ENCODE data around the gene OR4K15. TPM values are rescaled to one million over a fixed set of nuclear protein-coding genes. Genes with fewer than 3 reads are reported as not detected.

OR4K15 gene
- total RNA-seq, 1 experiment from 2014 or later, result not detected

- DNase-seq, result no peak
- no peaks in the 10 kb centered on the region for H3K4me1 ChIP-seq (ENCODE audit: low read length)
- no peak within 1 kb of the TSS for H3K4me2 ChIP-seq (ENCODE audit: low read depth, low read length, poor library complexity, severe bottlenecking)
- no peaks in the 10 kb centered on the region for H3K79me2 ChIP-seq (ENCODE audit: low read length)
- peaks cover 18% of the 10 kb centered on the region for H3K9me3 ChIP-seq (ENCODE audit: low read length)
- H3K9ac ChIP-seq (ENCODE audit: low read length), result no peak within 1 kb of the TSS
- no peaks in the 10 kb centered on the region for H3K36me3 ChIP-seq (ENCODE audit: insufficient read depth, low read length)
- no peak within 1 kb of the TSS for H3K27ac ChIP-seq (ENCODE audit: low read length)
- H2AFZ ChIP-seq (ENCODE audit: low read length), result no peak within 1 kb of the TSS
- no peak within 1 kb of the TSS for H3K4me3 ChIP-seq (ENCODE audit: low read length)
- H4K20me1 ChIP-seq (ENCODE audit: insufficient read depth, low read depth, low read length), result no peaks in the 10 kb centered on the region
- H3K9me2 ChIP-seq (replicated peaks; ENCODE audit: insufficient read depth, low read length), result no peaks in the 10 kb centered on the region
- no peaks in the 10 kb centered on the region for H3K27me3 ChIP-seq (ENCODE audit: low read length)
These were observed 26.5 kb downstream of the OR4K15 start, which contains the start of gene OR4Q2 for GRCh38 chr14:20001863-20002262. Gene OR4Q2, plus strand, starts transcription at chr14:20002163.

DNA sequence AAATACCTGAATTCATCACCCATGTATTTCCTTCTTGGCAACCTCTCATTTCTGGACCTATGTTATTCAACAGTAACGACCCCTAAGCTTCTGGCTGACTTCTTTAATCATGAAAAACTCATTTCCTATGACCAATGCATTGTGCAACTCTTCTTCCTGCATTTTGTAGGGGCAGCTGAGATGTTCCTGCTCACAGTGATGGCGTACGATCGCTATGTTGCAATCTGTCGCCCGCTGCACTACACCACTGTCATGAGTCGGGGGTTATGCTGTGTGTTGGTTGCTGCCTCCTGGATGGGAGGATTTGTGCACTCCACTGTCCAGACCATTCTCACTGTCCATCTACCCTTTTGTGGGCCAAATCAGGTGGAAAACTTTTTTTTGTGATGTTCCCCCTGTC is 26.9 kb downstream of the OR4K15 start:
- Histone ChIP-seq H2AFZ (ENCODE audit: low read length) (no peak overlapping the region), H3K9ac (ENCODE audit: low read length) (no peak overlapping the region), H3K4me1 (ENCODE audit: low read length) (no peaks in the 10 kb centered on the region), H4K20me1 (ENCODE audit: insufficient read depth, low read depth, low read length) (no peaks in the 10 kb centered on the region), H3K9me3 (ENCODE audit: low read length) (peaks cover 20% of the 10 kb centered on the region), H3K36me3 (ENCODE audit: insufficient read depth, low read length) (no peaks in the 10 kb centered on the region), H3K4me2 (ENCODE audit: low read depth, low read length, poor library complexity, severe bottlenecking) (no peak overlapping the region), H3K4me3 (ENCODE audit: low read length) (no peak overlapping the region), H3K27me3 (ENCODE audit: low read length) (no peaks in the 10 kb centered on the region), H3K27ac (ENCODE audit: low read length) (no peak overlapping the region), H3K9me2 (replicated peaks; ENCODE audit: insufficient read depth, low read length) (no peaks in the 10 kb centered on the region), H3K79me2 (ENCODE audit: low read length) (no peaks in the 10 kb centered on the region)
- DNase-seq, result no peak

- Histone ChIP-seq H3K4me2 (ENCODE audit: low read depth, low read length, poor library complexity, severe bottlenecking) (no peak overlapping the region), H3K9me3 (ENCODE audit: low read length) (peaks cover 29% of the 10 kb centered on the region), H3K27me3 (ENCODE audit: low read length) (no peaks in the 10 kb centered on the region), H2AFZ (ENCODE audit: low read length) (no peak overlapping the region), H3K4me3 (ENCODE audit: low read length) (no peak overlapping the region), H3K79me2 (ENCODE audit: low read length) (no peaks in the 10 kb centered on the region), H3K27ac (ENCODE audit: low read length) (no peak overlapping the region), H3K9ac (ENCODE audit: low read length) (no peak overlapping the region), H4K20me1 (ENCODE audit: insufficient read depth, low read depth, low read length) (no peaks in the 10 kb centered on the region), H3K4me1 (ENCODE audit: low read length) (no peaks in the 10 kb centered on the region), H3K9me2 (replicated peaks; ENCODE audit: insufficient read depth, low read length) (no peaks in the 10 kb centered on the region), H3K36me3 (ENCODE audit: insufficient read depth, low read length) (no peaks in the 10 kb centered on the region)
- no peak for DNase-seq
These were observed 32.8 kb downstream of the OR4K15 start for GRCh38 chr14:20008156-20008555.

DNA sequence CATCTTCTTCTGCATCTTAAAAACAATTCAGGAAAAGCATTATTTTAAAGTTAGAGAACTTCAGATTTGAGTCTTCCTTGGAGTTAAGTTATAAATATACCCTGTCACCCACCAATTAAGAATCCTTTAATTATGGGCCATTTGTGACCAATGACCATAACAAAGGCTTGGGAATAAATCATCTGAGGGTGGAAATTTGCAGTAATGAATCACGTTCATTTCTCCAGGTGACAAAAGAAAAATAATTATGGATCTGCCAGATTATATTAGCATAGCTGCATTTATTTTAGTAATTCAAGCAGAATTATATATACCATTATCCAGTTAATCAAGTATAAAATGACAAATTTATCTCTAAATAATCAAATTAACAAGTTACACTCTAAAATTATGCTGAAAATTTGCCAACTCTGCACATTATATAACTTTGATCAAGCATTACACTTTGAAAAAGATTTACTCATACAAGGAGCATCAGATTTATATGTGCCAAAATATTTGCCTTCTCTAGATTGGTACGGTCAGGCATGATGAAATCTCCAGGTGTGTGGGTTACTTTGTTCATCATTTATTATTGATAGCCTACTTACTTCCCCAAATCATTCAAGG is 44.0 kb downstream of the OR4K15 start, which contains the start of gene OR4K14:
Gene OR4K14, minus strand, starts transcription at position 51 of the 609 bp plus-strand sequence. CDS start 4,114 bp downstream, outside the sequence.
- Histone ChIP-seq H3K4me3 (ENCODE audit: low read length) (no peak within 1 kb of the TSS), H3K4me1 (ENCODE audit: low read length) (no peaks in the 10 kb centered on the region), H3K36me3 (ENCODE audit: insufficient read depth, low read length) (no peaks in the 10 kb centered on the region), H3K4me2 (ENCODE audit: low read depth, low read length, poor library complexity, severe bottlenecking) (no peak within 1 kb of the TSS), H3K79me2 (ENCODE audit: low read length) (no peaks in the 10 kb centered on the region), H3K27me3 (ENCODE audit: low read length) (no peaks in the 10 kb centered on the region; the same call in 1 of the 2 replicates), H4K20me1 (ENCODE audit: insufficient read depth, low read depth, low read length) (no peaks in the 10 kb centered on the region), H3K9me3 (ENCODE audit: low read length) (peaks cover under 1% of the 10 kb centered on the region), H3K27ac (ENCODE audit: low read length) (no peak within 1 kb of the TSS), H3K9me2 (replicated peaks; ENCODE audit: insufficient read depth, low read length) (0 out of 2 replicates have a peak, but pooled peaks cover 4% of the 10 kb centered on the region), H2AFZ (ENCODE audit: low read length) (no peak within 1 kb of the TSS), H3K9ac (ENCODE audit: low read length) (no peak within 1 kb of the TSS)
- no peak for DNase-seq

Other genes starting within 250 kb of the OR4K15 start
- gene OR4Q3, start 232.0 kb upstream of the OR4K15 start, total RNA-seq (2014; rRNA removed; shearing (Covaris generic); ENCODE audit: low replicate concordance), result not detected in 2 replicates
- not detected in 2 replicates for gene OR4M1, start 202.1 kb upstream of the OR4K15 start, total RNA-seq (2014; rRNA removed; shearing (Covaris generic); ENCODE audit: low replicate concordance)
- not detected in 2 replicates for gene OR4N2, start 171.8 kb upstream of the OR4K15 start, total RNA-seq (2014; rRNA removed; shearing (Covaris generic); ENCODE audit: low replicate concordance)
- gene OR4K2, start 100.4 kb upstream of the OR4K15 start, total RNA-seq (2014; rRNA removed; shearing (Covaris generic); ENCODE audit: low replicate concordance), result not detected in 2 replicates
- not detected in 2 replicates for gene OR4K5, start 55.0 kb upstream of the OR4K15 start, total RNA-seq (2014; rRNA removed; shearing (Covaris generic); ENCODE audit: low replicate concordance)
- gene OR4K1, start 44.7 kb upstream of the OR4K15 start, total RNA-seq (2014; rRNA removed; shearing (Covaris generic); ENCODE audit: low replicate concordance), result not detected in 2 replicates
- not detected in 2 replicates for gene OR4Q2, start 26.6 kb downstream of the OR4K15 start, total RNA-seq (2014; rRNA removed; shearing (Covaris generic); ENCODE audit: low replicate concordance)
- gene OR4K14, start 43.7 kb downstream of the OR4K15 start, total RNA-seq (2014; rRNA removed; shearing (Covaris generic); ENCODE audit: low replicate concordance), result not detected in 2 replicates
- not detected in 2 replicates for gene OR4K13, start 60.4 kb downstream of the OR4K15 start, total RNA-seq (2014; rRNA removed; shearing (Covaris generic); ENCODE audit: low replicate concordance)
- gene OR4L1, start 84.5 kb downstream of the OR4K15 start, total RNA-seq (2014; rRNA removed; shearing (Covaris generic); ENCODE audit: low replicate concordance), result not detected in 2 replicates
- gene OR4K17, start 135.1 kb downstream of the OR4K15 start, total RNA-seq (2014; rRNA removed; shearing (Covaris generic); ENCODE audit: low replicate concordance), result not detected in 2 replicates
- not detected in 2 replicates for gene OR4N5, start 163.2 kb downstream of the OR4K15 start, total RNA-seq (2014; rRNA removed; shearing (Covaris generic); ENCODE audit: low replicate concordance)
- gene OR11G2, start 215.3 kb downstream of the OR4K15 start, total RNA-seq (2014; rRNA removed; shearing (Covaris generic); ENCODE audit: low replicate concordance), result not detected in 2 replicates
- gene OR11H6, start 248.1 kb downstream of the OR4K15 start, total RNA-seq (2014; rRNA removed; shearing (Covaris generic); ENCODE audit: low replicate concordance), result not detected in 2 replicates

Data from Karpas-422 (cell line).